K562 (cell line): Measurements from ENCODE around the gene SMAD3. TPM values are rescaled to one million over a fixed set of nuclear protein-coding genes. Genes with fewer than 3 reads are reported as not detected.

Experiments
- BRCA1 ChIP-seq, 2 experiments: fragments of 450-650 bp in 1 of 2; sonication (generic) in 1 of 2; formaldehyde crosslinking in 1 of 2; IDR thresholded peaks; 2 replicates each; pipeline versions ENCODE4 v1.5.0 to v1.6.1; 2017 to 2020; ENCODE audit warnings: mild to moderate bottlenecking in 1 of 2, missing genetic modification reagents in 1 of 2
- BRF1 ChIP-seq: IDR thresholded peaks from 3 replicates; pipeline ENCODE4 v1.6.1; 2011; ENCODE audit warnings: borderline replicate concordance, mild to moderate bottlenecking; ENCODE audit not compliant: insufficient read length; ENCODE audit errors: extremely low read depth
- CBFA2T3 ChIP-seq: fragments of 450-650 bp; IDR thresholded peaks from 2 replicates; pipeline ENCODE4 v1.6.1; 2017
- CCAR2 ChIP-seq: fragments of 200-400 bp; formaldehyde crosslinking; IDR thresholded peaks from 2 replicates; pipeline ENCODE4 v1.6.1; 2017; ENCODE audit warnings: mild to moderate bottlenecking, low read depth, low read length
- E2F4 ChIP-seq: sonication (generic); formaldehyde crosslinking; IDR thresholded peaks from 2 replicates; pipeline ENCODE4 v1.8.0; 2022; ENCODE audit warnings: mild to moderate bottlenecking, low read depth, missing genetic modification reagents
- ELK1 ChIP-seq: sonication (generic); formaldehyde crosslinking; IDR thresholded peaks from 2 replicates; pipeline ENCODE4 v1.8.1; 2022; ENCODE audit warnings: missing genetic modification reagents
- EZH2 ChIP-seq: IDR thresholded peaks from 2 replicates; pipeline ENCODE4 v1.6.1; 2012; ENCODE audit warnings: low read depth, mild to moderate bottlenecking, inconsistent platforms, low read length, borderline replicate concordance
- FIP1L1 ChIP-seq: fragments of 200-400 bp; formaldehyde crosslinking; IDR thresholded peaks from 2 replicates; pipeline ENCODE4 v1.6.1; 2018; ENCODE audit warnings: mild to moderate bottlenecking, low read depth, low read length; ENCODE audit not compliant: poor library complexity, severe bottlenecking
- KLF16 ChIP-seq: IDR thresholded peaks from 2 replicates; pipeline ENCODE4 v1.6.1; 2016; ENCODE audit warnings: antibody characterized with exemption
- MAX ChIP-seq: sonication (generic); formaldehyde crosslinking; IDR thresholded peaks from 2 replicates; pipeline ENCODE4 v1.9.0; 2022; ENCODE audit warnings: mild to moderate bottlenecking, missing genetic modification reagents
- MCM7 ChIP-seq, 2 experiments: fragments of 450-650 bp; IDR thresholded peaks; 2 replicates each; pipeline ENCODE4 v1.6.1; 2016 to 2018
- NR4A1 ChIP-seq, 2 experiments: fragments of 250-450 bp in 1 of 2; fragments of 450-650 bp in 1 of 2; sonication (Bioruptor Pico) in 1 of 2; IDR thresholded peaks; 2 replicates each; pipeline versions ENCODE4 v1.4.0 to v1.6.1; 2016 to 2020; ENCODE audit warnings: mild to moderate bottlenecking in 2 of 2, missing compliant biosample characterization in 1 of 2, missing genetic modification characterization in 1 of 2, moderate library complexity in 1 of 2
- POLR2H ChIP-seq: IDR thresholded peaks from 2 replicates; pipeline ENCODE4 v1.6.1; 2016; ENCODE audit warnings: missing genetic modification characterization, low read depth, mild to moderate bottlenecking, control low read depth, missing compliant biosample characterization, moderate library complexity
- SREBF1 ChIP-seq: fragments of 150-350 bp; IDR thresholded peaks from 2 replicates; pipeline ENCODE4 v1.6.1; 2014; ENCODE audit warnings: antibody characterized with exemption, low read depth, low read length, borderline replicate concordance
- SRSF1 ChIP-seq: fragments of 200-400 bp; formaldehyde crosslinking; IDR thresholded peaks from 2 replicates; pipeline ENCODE4 v1.6.1; 2017; ENCODE audit warnings: mild to moderate bottlenecking, low read depth, low read length, moderate library complexity
- TRIM24 ChIP-seq, 2 experiments: fragments of 450-650 bp; IDR thresholded peaks; 2 replicates each; pipeline ENCODE4 v1.6.1; 2016
- UBTF ChIP-seq, 2 experiments: IDR thresholded peaks; 2 replicates each; pipeline ENCODE4 v1.6.1; 2012; ENCODE audit warnings: improper control_type of control experiment in 2 of 2, low read depth in 2 of 2, low read length in 2 of 2, borderline replicate concordance in 1 of 2
- ZC3H8 ChIP-seq: fragments of 450-650 bp; IDR thresholded peaks from 2 replicates; pipeline ENCODE4 v1.6.1; 2017
- ZNF280A ChIP-seq: fragments of 450-650 bp; IDR thresholded peaks from 2 replicates; pipeline ENCODE4 v1.6.1; 2018; ENCODE audit warnings: mild to moderate bottlenecking, low read depth; ENCODE audit not compliant: partially characterized antibody
- ZNF3 ChIP-seq: fragments of 250-450 bp; sonication (Bioruptor Pico); IDR thresholded peaks from 2 replicates; pipeline ENCODE4 v1.5.0; 2021; ENCODE audit warnings: mild to moderate bottlenecking, moderate library complexity
- ZNF717 ChIP-seq: fragments of 250-450 bp; sonication (Bioruptor Pico); IDR thresholded peaks from 2 replicates; pipeline ENCODE4 v1.5.0; 2021
- polyA plus RNA-seq, 8 experiments: library from polyadenylated mRNA; depleted of rRNA in 4 of 8; stranded (reverse) in 5 of 8; unstranded in 3 of 8; fragments of >200 nt; fragmentation: Nextera tagmentation in 2 of 8; fragmentation: Illumina TruSeq in 1 of 8; extraction: Ambion mirVana in 2 of 8; extraction: Trizol in 1 of 8; gene quantifications; 2 replicates each; pipeline versions ENCODE4 v1.2.1 to v1.2.3, GENCODE V29; 2011 to 2014; ENCODE audit warnings: inconsistent platforms in 1 of 8, missing spikeins in 1 of 8
- total RNA-seq, 7 experiments: library from RNA; depleted of rRNA in 6 of 7; stranded (reverse); fragments of >200 nt in 6 of 7; fragmentation: Illumina TruSeq in 2 of 7; extraction: Trizol in 2 of 7; gene quantifications; 2 replicates each; pipeline versions ENCODE4 v1.2.1 to v1.2.3, GENCODE V29; 2011 to 2021; ENCODE audit warnings: low replicate concordance in 1 of 7

The SMAD3 gene
- total and polyA plus RNA-seq, 9 of the 15 experiments (the other 6 are each of a cell fraction or from before 2014, with no cell fraction given): 4.3 to 39.2 (median 11.1) TPM

- no peak for TF ChIP-seq E2F4 (CRISPR knock-in tag)
- no peak for TF ChIP-seq ZNF3 (CRISPR knock-in tag)
- no peak for TF ChIP-seq NR4A1 (CRISPR knock-in tag; IDR thresholded peaks at IDR 0.05)
- TF ChIP-seq NR4A1 (tag; IDR thresholded peaks at IDR 0.05): no peak
- no peak for TF ChIP-seq EZH2
- no peak for TF ChIP-seq POLR2H (tag)
- no peak for TF ChIP-seq FIP1L1
- TF ChIP-seq BRCA1 (IDR thresholded peaks at IDR 0.05): no peak
- TF ChIP-seq BRCA1 (CRISPR knock-in tag; IDR thresholded peaks at IDR 0.05): no peak
- no peak for TF ChIP-seq ZNF717
- TF ChIP-seq SRSF1: no peak
- no peak for TF ChIP-seq KLF16
- TF ChIP-seq ELK1: no peak
- TF ChIP-seq TRIM24 (IDR thresholded peaks at IDR 0.05): no peak
- TF ChIP-seq SREBF1: no peak
- TF ChIP-seq UBTF (IDR thresholded peaks at IDR 0.05; ENCODE audit: borderline replicate concordance in 1 of 2, low read depth in 2 of 2, low read length in 2 of 2): peak in 1 of 2 experiments; percentile 69; a peak in 1 of 4 replicates
- TF ChIP-seq CBFA2T3: peak; percentile 13; the same call in 1 of the 2 replicates
- TF ChIP-seq MAX (CRISPR knock-in tag): peak; percentile 40
- TF ChIP-seq ZC3H8: no peak
- no peak for TF ChIP-seq CCAR2
- TF ChIP-seq BRF1: no peak
- TF ChIP-seq MCM7 (IDR thresholded peaks at IDR 0.05): no peak
- no peak for TF ChIP-seq ZNF280A
These were observed 60.4 kb downstream of the SMAD3 start (continued) for GRCh38 chr15:67125589-67126502.
